ENCODE measurements around the gene RPS5.
"Not testable (repeated sequence)": the region's sequence is repeated elsewhere in the genome, so short reads cannot be mapped to it uniquely, and the experiment has no call there.

RPS5 gene

DNA sequence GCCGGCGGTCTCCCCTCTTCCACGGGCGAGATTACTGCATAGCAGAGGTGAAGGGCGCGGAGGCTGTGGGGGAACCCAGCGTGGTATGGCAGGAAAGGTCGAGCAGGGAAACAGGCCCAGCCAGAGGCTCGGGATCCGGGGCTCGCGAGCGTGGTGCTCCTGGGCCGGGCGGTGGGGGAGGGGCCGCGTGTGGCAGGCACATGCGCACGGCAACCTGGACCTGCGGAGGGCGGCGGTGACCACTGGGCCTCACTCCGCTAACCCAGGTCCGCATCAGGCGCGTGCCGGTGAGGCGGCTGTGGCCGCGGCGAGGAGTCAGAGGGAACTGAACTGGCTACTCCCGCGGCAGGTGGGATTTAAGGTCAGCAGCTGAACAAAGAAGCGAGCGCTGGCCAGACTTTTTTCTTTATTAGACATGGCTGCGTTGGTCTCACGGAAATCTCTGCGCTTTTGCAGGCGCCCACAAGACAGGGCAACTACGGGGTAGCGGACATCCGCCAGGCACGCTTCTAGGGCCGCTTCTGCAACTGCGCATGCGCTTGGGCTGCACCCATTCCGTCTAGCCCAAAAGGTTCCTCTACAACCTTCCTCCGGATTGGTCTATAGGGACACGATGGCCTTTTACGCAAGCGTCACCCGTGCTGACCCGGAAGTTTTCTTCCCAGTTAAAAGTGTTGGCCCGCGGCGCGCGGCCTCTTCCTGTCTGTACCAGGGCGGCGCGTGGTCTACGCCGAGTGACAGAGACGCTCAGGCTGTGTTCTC lies at the start of gene RPS5:
TSS of gene RPS5 (plus strand) at position 694 of the 762 bp plus-strand sequence. CDS start 869 bp downstream, outside the sequence.
- DNase-seq = peak; percentile 100

GRCh38 chr19:58338336-58338735 lies 48.7 kb upstream of the RPS5 start:
- DNase-seq = no peak

GRCh38 chr19:58338825-58339558 lies 48.1 kb upstream of the RPS5 start:
- DNase-seq = no peak

DNA sequence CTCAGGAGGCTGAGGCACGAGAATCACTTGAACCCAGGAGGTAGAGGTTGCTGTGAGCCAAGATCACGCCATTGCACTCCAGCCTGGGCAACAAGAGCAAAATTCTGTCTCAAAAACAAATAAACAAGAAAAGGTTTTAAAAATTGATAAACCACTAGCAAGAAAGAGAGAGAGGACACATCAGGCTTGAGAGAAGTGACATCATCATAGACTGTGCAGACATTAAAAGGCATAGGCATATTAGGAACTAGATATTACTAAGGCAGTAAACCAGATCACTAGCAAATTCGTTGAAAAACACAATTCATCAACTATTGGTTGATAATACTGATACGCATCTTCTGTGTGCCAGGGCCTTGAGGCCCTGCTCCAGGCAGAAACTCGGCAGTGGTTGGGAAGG lies 41.5 kb upstream of the RPS5 start:
- no peak for DNase-seq

- DNase-seq = peak; percentile 93
These were observed 39.8 kb upstream of the RPS5 start for GRCh38 chr19:58346961-58347929.

GRCh38 chr19:58348080-58348479 lies 39.0 kb upstream of the RPS5 start:
- DNase-seq = not testable (repeated sequence)

DNA sequence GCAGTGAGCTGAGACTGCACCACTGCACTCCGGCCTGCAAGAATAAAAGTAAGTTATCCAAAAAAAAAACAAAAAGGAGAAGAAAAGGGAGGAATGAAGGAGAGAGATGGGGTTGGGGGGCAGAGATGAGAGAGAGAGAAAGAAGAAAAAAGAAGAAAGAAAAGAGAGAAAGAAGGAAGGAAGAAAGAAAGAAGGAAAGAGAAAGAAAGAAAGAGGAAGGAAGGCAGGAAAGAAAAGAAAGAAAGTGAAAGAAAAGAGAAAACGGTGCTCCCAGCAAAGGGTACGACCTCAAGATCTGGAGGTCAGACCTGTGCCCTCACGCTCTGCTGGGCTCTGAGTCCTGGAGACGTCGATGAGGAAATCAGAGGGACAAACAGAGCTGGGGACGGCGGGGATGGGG lies 37.5 kb upstream of the RPS5 start:
- DNase-seq = no peak

DNA sequence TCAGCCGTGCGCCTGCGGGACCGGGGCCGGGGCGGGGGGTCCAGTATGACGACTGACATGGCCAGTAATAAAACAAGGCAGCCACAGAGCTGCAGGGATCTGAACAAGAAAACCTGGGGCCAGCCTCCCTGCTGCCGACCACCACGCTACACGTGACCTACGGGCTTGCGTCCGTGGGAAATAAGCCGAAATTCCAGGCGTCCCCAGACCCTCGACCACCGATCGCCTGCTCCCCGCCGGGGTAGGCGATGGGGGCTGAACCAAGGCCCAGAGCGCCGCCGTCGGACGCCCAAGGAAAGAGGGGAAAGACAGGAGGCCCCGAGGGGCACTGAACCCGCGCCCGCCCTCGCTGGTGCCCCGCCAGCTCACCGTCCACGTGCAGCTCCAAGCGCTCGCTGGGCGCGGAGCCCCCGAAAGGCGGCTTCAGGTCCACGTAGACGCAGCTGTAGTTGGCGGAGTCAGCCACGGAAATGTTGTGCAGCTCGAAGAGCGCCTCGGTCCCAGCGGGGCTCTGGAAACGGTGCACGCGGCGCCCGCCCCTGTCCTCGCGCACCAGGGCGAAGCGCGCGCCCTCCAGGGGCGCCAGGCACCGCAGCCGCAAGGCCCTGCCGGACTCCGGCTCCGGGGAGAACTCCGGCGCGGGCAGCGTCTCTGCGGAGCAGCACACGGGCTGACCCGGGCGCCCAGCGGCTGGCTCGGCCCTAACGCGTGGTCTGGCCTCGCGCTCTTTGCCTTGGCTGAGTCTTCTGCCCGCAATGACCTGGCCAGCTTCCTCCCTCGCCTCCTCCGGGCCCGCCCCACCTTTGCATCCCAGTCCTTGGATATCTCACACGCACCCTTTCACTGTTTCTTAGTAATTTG lies 36.8 kb upstream of the RPS5 start:
- DNase-seq = no peak

- DNase-seq = no peak
These were observed 36.1 kb upstream of the RPS5 start for GRCh38 chr19:58350871-58351557.

GRCh38 chr19:58351558-58351878 lies 35.6 kb upstream of the RPS5 start:
- DNase-seq = no peak

DNA sequence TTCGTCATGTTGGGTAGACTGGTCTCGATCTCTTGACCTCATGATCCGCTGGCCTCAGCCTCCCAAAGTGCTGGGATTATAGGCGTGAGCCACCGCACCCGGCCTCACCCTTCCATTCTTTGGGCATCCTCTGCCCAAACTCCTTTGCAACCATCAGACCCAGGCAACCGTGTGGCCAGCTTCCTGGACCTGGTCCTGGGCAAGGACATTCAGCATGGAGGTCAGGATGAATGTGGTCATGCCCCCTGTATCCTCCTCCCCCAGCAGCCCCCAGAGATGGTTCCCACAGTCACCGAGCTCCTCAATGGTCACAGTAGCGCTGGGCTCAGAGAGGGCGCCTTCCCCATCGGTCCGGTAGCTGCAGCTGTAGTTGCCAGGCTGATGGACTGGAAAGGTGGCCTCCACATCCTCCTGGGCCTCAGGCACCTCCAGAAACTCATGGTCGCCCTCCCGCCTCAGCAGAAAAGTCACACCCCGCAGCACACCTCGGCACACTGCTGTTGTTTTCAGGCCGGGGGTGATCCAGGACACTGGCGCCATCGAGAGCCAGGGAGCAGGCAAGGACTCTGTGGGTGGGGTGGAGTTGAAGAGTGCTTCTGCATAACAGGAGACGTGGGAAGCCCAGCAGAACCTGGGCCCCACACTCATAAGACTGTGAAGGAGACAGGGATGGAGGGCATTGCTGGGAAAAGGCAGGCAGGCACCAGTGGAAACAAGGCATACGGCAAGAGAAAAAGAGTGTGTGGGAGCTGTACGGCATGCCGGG lies 34.9 kb upstream of the RPS5 start:
- no peak for DNase-seq

- no peak for DNase-seq
These were observed 34.1 kb upstream of the RPS5 start, which contains the start of gene A1BG for GRCh38 chr19:58352760-58353671. A1BG (minus strand) TSS chr19:58353492; CDS start chr19:58353437, 55 bp downstream.

GRCh38 chr19:58353717-58354477 lies 33.2 kb upstream of the RPS5 start:
- DNase-seq = no peak

GRCh38 chr19:58354478-58355030 lies 32.5 kb upstream of the RPS5 start:
- DNase-seq = no peak

- DNase-seq = no peak
These were observed 31.8 kb upstream of the RPS5 start for GRCh38 chr19:58355215-58355796.

- no peak for DNase-seq
These were observed 30.9 kb upstream of the RPS5 start for GRCh38 chr19:58355908-58356765.

Measured in NCI-H2227 treated with DMSO at 0.1 percent for 48 hours (cell line).